A204.1 (cell line): Measurements from ENCODE around the gene SBF2.
A peak's percentile ranks its signal among the peaks of the same experiment; 100 is the strongest.
"Not testable (repeated sequence)": the region's sequence is repeated elsewhere in the genome, so short reads cannot be mapped to it uniquely, and the experiment has no call there.

ENCODE experiments used
- FAIRE-seq: peaks from 2 replicates; lab custom pipeline; 2012; peaks lifted over from hg19 to GRCh38; lab: Jason Lieb, UNC

SBF2 gene

DNA sequence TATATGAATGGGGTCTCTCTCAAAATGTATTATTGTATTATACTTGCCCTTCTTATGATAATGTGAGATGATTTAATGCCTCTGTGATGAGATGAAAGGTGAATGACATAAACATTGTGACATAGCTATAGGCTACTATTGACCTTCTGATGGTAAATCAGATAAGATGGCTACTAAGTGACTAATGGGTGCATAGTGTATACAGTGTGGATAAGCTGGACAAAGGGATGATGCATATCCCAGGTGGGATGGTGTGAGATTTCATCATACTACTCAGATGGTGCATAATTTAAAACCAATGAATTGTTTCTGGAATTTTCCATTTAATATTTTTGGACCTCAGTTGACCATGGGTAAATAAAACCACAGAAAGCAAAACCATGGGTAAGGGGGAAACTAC is 243.5 kb downstream of the SBF2 start:
- FAIRE-seq: no peak

DNA sequence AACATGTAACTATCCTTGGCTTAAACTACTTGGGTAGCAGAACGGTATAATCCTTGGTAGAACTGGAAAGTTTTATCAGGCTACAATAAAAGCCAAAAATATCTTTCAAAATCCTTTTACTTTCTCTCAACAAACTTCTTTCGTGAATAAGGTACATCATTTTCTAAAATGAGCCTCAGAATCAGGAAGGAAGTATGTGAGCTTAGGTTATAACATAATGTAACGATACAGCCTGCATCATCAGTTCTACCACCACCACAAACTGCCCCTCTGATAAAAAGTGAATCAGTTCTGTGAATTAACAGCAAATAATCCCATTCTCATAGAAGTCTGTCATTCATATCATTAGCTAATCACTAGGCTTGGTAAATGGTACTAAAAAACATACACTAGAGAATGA is 244.3 kb downstream of the SBF2 start:
- FAIRE-seq: no peak

GRCh38 chr11:10048350-10048749 is 245.7 kb downstream of the SBF2 start:
- no peak for FAIRE-seq

- no peak for FAIRE-seq
Measured at GRCh38 chr11:10044618-10045017, 249.4 kb downstream of the SBF2 start.

DNA sequence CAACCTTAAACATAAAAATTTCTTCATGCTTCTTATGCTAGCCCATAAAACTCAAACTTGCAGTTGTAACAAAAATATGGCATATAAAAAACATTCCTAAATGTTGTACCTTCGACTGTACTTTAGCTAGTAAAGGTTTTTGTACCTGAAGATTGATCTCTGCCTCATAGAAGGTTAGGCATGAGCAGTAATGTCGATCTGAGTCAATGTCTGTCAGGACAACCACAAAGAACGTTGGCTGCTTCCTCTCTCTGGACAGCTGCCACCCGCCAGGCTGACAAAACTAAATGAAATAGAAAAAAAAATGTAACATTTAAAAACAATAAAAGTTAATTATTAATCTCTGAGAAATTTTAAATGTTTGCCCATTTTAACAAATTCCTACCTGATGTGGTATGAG is 251.3 kb downstream of the SBF2 start:
- no peak for FAIRE-seq

DNA sequence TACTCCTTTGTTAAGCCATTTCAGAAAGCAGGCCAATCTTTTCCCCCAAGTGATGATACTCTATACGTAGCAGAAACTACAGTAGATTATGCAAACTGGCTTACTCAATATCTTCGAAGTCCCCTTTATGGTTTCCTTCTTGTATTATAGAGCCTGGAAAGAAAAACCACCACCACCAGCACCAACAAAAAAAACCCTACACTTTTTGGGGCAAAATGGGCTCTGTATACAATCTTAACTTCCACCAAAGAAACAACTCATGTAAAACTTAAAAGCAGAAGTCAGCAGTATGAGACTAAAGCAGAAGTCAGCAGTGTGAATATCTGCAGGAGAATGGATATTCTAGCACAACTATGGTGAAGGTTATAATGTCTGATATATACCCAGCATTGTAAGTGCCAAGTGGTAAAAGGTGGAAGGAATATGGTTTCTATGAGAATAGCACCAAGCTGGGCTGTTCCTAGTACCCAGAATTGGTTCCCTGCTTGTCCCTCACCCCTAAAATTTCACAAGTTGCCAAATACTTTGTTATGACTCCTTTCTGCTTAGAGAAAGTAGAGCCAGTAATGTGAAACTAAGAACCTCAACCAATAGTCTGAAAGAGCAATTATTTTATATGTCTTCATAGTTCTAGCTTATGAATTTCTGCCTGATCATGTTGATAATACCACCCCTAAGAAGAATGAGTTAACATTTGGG is 252.1 kb downstream of the SBF2 start:
- no peak for FAIRE-seq

DNA sequence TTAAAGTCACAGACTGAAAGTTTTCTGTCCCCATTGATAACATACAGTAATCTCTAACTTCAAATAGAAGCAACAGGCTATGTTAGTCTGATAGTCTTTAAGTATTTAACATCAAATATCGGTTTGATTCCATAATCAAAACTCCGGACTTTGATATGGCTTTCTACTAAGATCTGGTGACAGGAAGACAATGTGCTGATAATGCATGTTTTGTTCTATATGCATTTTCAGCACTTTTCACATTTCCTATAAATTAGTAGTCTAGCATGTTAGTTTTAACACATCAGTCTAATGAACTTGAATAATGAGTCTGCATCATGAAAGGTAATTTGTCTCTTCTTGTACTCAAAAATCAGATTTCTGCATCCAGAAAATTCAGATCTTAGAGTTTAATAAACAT is 252.7 kb downstream of the SBF2 start:
- FAIRE-seq: no peak

- peak; percentile 90 for FAIRE-seq
Measured at GRCh38 chr11:10038521-10039302, 255.3 kb downstream of the SBF2 start.

- FAIRE-seq: not testable (repeated sequence)
Measured at GRCh38 chr11:10035932-10036331, 258.1 kb downstream of the SBF2 start.

GRCh38 chr11:10032935-10033334 is 261.1 kb downstream of the SBF2 start:
- no peak for FAIRE-seq

GRCh38 chr11:10030122-10030490 is 263.9 kb downstream of the SBF2 start:
- FAIRE-seq: no peak

DNA sequence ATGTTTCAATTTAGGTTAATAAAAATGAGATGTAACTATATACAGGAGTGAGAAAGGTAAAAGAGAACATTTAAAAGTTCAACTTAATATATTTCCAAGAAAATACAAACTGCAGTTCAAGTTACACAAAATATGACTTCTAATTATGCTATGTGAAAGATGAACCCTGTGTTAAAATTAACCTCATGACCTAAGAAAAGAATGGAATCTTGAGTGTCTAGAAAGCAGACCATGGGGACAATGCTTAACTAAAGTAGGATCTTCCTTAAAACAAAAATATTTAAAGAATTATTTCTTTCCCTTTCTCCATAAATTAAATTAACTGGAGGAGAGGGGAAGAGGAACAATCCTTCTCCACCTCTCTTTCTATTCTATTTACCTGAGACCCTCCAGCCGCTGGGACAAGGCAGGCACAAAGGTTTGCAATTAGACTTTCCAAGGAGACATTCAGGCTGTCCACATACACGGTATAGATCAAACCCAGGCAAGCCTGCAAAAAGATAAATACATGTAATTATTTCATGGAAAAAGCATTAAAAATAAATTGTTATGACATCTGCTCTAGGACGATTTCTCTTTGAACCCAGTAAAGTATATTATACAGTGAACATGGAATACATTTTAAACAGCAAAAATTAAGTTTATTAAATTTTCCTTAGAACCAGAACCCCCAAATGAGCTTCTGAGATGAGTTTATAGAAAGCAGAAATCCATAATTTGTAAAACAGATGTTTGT is 264.5 kb downstream of the SBF2 start:
- FAIRE-seq: no peak

DNA sequence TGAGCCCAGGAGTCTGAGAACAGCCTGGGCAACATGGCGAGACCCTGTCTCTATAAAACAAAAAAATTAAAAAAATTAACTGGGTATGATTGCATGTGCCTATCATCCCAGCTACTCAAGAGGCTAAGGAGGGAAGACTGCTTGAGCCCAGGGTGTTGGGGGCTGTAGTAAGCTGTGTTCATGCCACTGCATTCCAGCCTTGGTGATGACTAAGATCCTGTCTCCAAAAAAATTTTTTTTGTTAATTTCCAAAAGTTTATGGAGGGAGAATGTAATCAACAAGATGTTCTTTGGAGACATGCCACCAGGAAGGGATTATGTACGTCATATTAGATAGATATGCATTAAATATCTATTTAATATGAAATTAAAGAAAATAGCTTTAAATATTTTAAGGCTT is 267.5 kb downstream of the SBF2 start:
- FAIRE-seq: no peak

GRCh38 chr11:10023212-10023611 is 270.8 kb downstream of the SBF2 start:
- FAIRE-seq: no peak

- no peak for FAIRE-seq
Measured at GRCh38 chr11:10022764-10023163, 271.3 kb downstream of the SBF2 start.

DNA sequence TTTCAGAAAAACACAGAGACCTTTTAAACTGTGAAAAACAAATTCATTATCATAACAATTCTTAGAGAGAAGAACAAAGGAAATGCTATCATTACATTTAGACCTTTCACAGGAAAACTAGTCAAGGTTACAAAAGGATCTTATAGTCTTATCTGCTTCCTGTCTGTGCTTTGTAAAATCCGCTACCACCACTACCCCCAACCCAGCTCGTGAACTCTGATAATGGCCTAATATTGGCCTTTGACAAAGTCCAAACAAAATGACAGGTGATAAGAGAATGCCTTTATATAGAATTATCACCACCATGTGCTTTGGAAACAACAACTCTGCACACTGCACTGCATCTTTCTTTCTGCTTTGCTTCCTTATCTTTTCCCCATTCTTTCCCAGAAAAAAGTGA is 272.5 kb downstream of the SBF2 start:
- no peak for FAIRE-seq

DNA sequence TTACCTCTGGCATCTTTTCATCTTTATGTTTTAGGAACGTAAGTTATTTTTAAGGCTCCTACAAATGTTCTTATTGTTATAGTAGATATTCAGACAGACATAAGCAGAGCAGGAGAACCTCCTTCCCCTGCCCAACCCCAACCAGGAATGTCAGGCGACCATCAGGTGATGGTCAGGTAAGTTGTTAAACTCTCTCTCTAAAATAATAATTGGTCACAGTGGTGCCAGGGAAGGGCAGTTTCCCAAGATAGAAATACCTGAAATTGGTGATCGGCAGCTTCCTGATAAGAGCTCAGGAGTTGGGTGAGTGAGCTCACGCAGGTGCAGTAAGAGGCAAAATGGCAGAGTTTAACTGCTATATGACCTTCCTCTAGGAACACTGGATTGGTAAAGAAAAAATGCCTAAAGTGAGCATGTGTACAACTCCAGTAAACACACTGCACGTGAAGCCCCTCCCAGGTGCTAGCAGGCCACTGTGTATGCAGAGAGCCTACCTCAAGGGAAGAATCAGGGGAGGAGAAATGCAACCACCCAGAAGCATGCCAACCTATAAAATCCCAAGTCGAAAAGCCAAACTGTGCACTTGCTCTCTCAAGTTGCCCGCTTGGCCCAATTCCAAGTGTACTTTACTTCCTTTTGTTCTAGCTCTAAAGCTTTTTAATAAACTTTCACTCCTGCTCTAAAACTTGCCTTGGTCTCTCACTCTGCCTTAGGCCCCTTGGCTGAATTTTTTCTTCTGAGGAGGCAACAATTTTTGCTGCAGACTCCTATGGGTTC is 273.9 kb downstream of the SBF2 start:
- FAIRE-seq: no peak

GRCh38 chr11:10017911-10018310 is 276.1 kb downstream of the SBF2 start:
- FAIRE-seq: no peak

GRCh38 chr11:10017050-10017449 is 277.0 kb downstream of the SBF2 start:
- FAIRE-seq: no peak

- FAIRE-seq: no peak
Measured at GRCh38 chr11:10012068-10012467, 282.0 kb downstream of the SBF2 start.

DNA sequence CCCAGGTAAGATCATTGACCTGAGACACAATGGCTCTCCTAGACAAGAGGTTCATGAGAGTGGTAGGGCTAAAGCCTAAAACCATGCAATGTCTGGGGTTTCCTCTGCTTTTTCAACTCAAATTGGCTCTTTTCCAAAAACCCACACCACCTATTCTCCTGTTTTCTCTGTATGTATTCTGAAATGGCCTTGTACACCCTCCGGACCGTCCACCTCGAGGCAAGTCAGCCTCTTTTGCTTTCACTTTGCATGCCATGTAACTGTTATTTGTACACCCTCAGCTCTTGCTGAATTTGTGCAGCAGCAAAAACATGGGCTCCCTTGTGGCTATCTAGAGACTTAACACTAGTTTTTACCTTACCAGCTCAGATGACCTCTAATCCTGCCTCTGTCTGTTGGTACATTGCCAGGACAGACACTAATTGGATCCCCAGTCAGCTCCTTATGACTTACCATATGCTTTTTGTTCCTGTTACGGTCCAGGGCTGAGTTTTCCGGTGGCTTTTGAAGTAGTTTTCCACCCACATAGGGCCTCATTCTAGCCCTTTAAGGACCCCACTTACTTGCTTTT is 288.0 kb downstream of the SBF2 start:
- no peak for FAIRE-seq

- no peak for FAIRE-seq
Measured at GRCh38 chr11:10004526-10005113, 289.4 kb downstream of the SBF2 start.
